H9 (cell line): Measurements from ENCODE around the gene CRELD2. TPM values are rescaled to one million over a fixed set of nuclear protein-coding genes. Genes with fewer than 3 reads are reported as not detected.

Experiments
- DNase-seq: peaks from one replicate; pipeline ENCODE4 v3.0.0-alpha.2; 2017
- H2AFZ ChIP-seq: one replicate; pipeline ENCODE4 v1.6.1; 2013; ENCODE audit warnings: mild to moderate bottlenecking, low read length, control low read depth, moderate library complexity
- H2AK5ac ChIP-seq: 2 replicates; pipeline ENCODE4 v1.6.1; 2013; ENCODE audit warnings: low read length, control low read depth, mixed read lengths; ENCODE audit not compliant: insufficient read length
- H2BK120ac ChIP-seq: one replicate; pipeline ENCODE4 v1.6.1; 2013; ENCODE audit warnings: low read depth, mild to moderate bottlenecking, low read length, control low read depth, inconsistent platforms; ENCODE audit not compliant: poor library complexity, severe bottlenecking
- H2BK12ac ChIP-seq: 2 replicates; pipeline ENCODE4 v1.6.1; 2013; ENCODE audit warnings: low read length, control low read depth, mixed read lengths, low read depth; ENCODE audit not compliant: insufficient read length
- H2BK15ac ChIP-seq: 2 replicates; pipeline ENCODE4 v1.6.1; 2013; ENCODE audit warnings: low read depth, low read length, control low read depth
- H2BK20ac ChIP-seq: one replicate; pipeline ENCODE4 v1.6.1; 2013; ENCODE audit warnings: low read depth, mild to moderate bottlenecking, low read length, control low read depth, inconsistent platforms; ENCODE audit not compliant: poor library complexity, severe bottlenecking
- H2BK5ac ChIP-seq: 2 replicates; pipeline ENCODE4 v1.6.1; 2013; ENCODE audit warnings: low read length, control low read depth, mixed read lengths; ENCODE audit not compliant: insufficient read length
- H3K14ac ChIP-seq: 2 replicates; pipeline ENCODE4 v1.6.1; 2013; ENCODE audit warnings: low read length, control low read depth; ENCODE audit not compliant: insufficient read depth
- H3K18ac ChIP-seq: 2 replicates; pipeline ENCODE4 v1.6.1; 2013; ENCODE audit warnings: low read depth, mild to moderate bottlenecking, mixed read lengths, low read length, control low read depth; ENCODE audit not compliant: insufficient read length
- H3K23ac ChIP-seq: 2 replicates; pipeline ENCODE4 v1.6.1; 2013; ENCODE audit warnings: low read length, control low read depth, mixed read lengths, low read depth; ENCODE audit not compliant: insufficient read length
- H3K23me2 ChIP-seq: 2 replicates; pipeline ENCODE4 v1.6.1; 2013; ENCODE audit warnings: low read depth, mild to moderate bottlenecking, mixed read lengths, low read length, control low read depth; ENCODE audit not compliant: insufficient read length, poor library complexity, severe bottlenecking
- H3K27ac ChIP-seq: 2 replicates; pipeline ENCODE4 v1.5.1; 2013; ENCODE audit warnings: low read length, control low read depth, mixed read lengths, low read depth; ENCODE audit not compliant: insufficient read length
- H3K27me3 ChIP-seq: 2 replicates; pipeline ENCODE4 v1.6.1; 2013; ENCODE audit warnings: low read length, control low read depth, inconsistent platforms; ENCODE audit not compliant: insufficient read depth
- H3K4ac ChIP-seq: 2 replicates; pipeline ENCODE4 v1.6.1; 2013; ENCODE audit warnings: low read depth, mild to moderate bottlenecking, control low read depth, inconsistent platforms, low read length, moderate library complexity
- H3K4me1 ChIP-seq: 2 replicates; pipeline ENCODE4 v1.6.1; 2013; ENCODE audit warnings: low read length, control low read depth, inconsistent platforms; ENCODE audit not compliant: insufficient read depth
- H3K4me2 ChIP-seq: 2 replicates; pipeline ENCODE4 v1.6.1; 2013; ENCODE audit warnings: low read length, control low read depth, mixed read lengths; ENCODE audit not compliant: insufficient read length, insufficient read depth
- H3K56ac ChIP-seq: 2 replicates; pipeline ENCODE4 v1.6.1; 2013; ENCODE audit warnings: low read depth, mild to moderate bottlenecking, mixed read lengths, low read length, control low read depth; ENCODE audit not compliant: insufficient read length
- H3K79me1 ChIP-seq: 2 replicates; pipeline ENCODE4 v1.6.1; 2013; ENCODE audit warnings: low read depth, mild to moderate bottlenecking, moderate library complexity, low read length, control low read depth, inconsistent platforms; ENCODE audit not compliant: insufficient read depth, poor library complexity, severe bottlenecking
- H3K79me2 ChIP-seq: 2 replicates; pipeline ENCODE4 v1.6.1; 2013; ENCODE audit warnings: low read length, control low read depth, inconsistent platforms; ENCODE audit not compliant: insufficient read depth
- H3K9ac ChIP-seq: 2 replicates; pipeline ENCODE4 v1.6.1; 2013; ENCODE audit warnings: low read length, control low read depth, mixed read lengths; ENCODE audit not compliant: insufficient read length; ENCODE audit errors: extremely low read depth
- H3K9me3 ChIP-seq: one replicate; pipeline ENCODE4 v1.6.1; 2013; ENCODE audit warnings: low read depth, low read length, inconsistent platforms; ENCODE audit not compliant: control insufficient read depth
- H3T11ph ChIP-seq: one replicate; pipeline ENCODE4 v1.6.1; 2013; ENCODE audit warnings: mild to moderate bottlenecking, low read length, control low read depth, inconsistent platforms
- H4K20me1 ChIP-seq: one replicate; pipeline ENCODE4 v1.6.1; 2013; ENCODE audit not compliant: control insufficient read depth, insufficient read length, insufficient read depth
- H4K5ac ChIP-seq: 2 replicates; pipeline ENCODE4 v1.6.1; 2013; ENCODE audit warnings: low read depth, mild to moderate bottlenecking, mixed read lengths, low read length, control low read depth; ENCODE audit not compliant: insufficient read length
- H4K8ac ChIP-seq: replicated peaks from 2 replicates; pipeline ENCODE4 v1.6.1; 2013; ENCODE audit warnings: low read length, control low read depth, mixed read lengths, low read depth; ENCODE audit not compliant: insufficient read length
- H4K91ac ChIP-seq: 2 replicates; pipeline ENCODE4 v1.6.1; 2013; ENCODE audit warnings: low read depth, mild to moderate bottlenecking, moderate library complexity, mixed read lengths, low read length, control low read depth; ENCODE audit not compliant: insufficient read length
- H3K27ac Mint-ChIP-seq, 3 experiments: 2 replicates in 2 of 3; 3 replicates in 1 of 3; pipeline ENCODE4 v1.8.0; 2020 to 2021; ENCODE audit warnings: mixed read lengths in 3 of 3, mild to moderate bottlenecking in 1 of 3, moderate library complexity in 1 of 3
- H3K27me3 Mint-ChIP-seq: 2 replicates; pipeline ENCODE4 v1.8.0; 2021; ENCODE audit warnings: low read depth, mild to moderate bottlenecking, moderate library complexity, mixed read lengths
- H3K36me3 Mint-ChIP-seq, 3 experiments: 2 replicates in 2 of 3; 3 replicates in 1 of 3; pipeline ENCODE4 v1.8.0; 2020 to 2021; ENCODE audit warnings: low read depth in 3 of 3, mixed read lengths in 3 of 3; ENCODE audit not compliant: insufficient read depth in 1 of 3
- H3K4me1 Mint-ChIP-seq, 2 experiments: 2 replicates each; pipeline ENCODE4 v1.8.0; 2020; ENCODE audit warnings: mixed read lengths in 2 of 2
- H3K4me3 Mint-ChIP-seq, 2 experiments: 2 replicates in 1 of 2; 3 replicates in 1 of 2; pipeline ENCODE4 v1.8.0; 2020 to 2021; ENCODE audit warnings: mild to moderate bottlenecking in 2 of 2, mixed read lengths in 2 of 2, moderate library complexity in 1 of 2
- H3K9me3 Mint-ChIP-seq, 2 experiments: 2 replicates in 1 of 2; 3 replicates in 1 of 2; pipeline ENCODE4 v1.8.0; 2020; ENCODE audit warnings: mild to moderate bottlenecking in 2 of 2, mixed read lengths in 2 of 2, moderate library complexity in 1 of 2
- CTCF ChIP-seq: fragments of 200-600 bp; sonication (generic); conservative IDR thresholded peaks from 3 replicates; pipeline ENCODE4 v1.8.0; 2021; ENCODE audit warnings: antibody characterized with exemption, mild to moderate bottlenecking
- WGBS: extraction: QIAGEN DNeasy Blood & Tissue Kit; methylation state at CpG from one replicate; pipeline ENCODE4 v1.1.7; 2013; ENCODE audit warnings: missing lambda C conversion rate, low lambda C conversion rate, mixed read lengths; ENCODE audit not compliant: insufficient read length; ENCODE audit errors: extremely low coverage; 5-methylcytosine and 5-hydroxymethylcytosine counted together
- total RNA-seq: library from RNA; stranded (reverse); gene quantifications from 2 replicates; pipeline ENCODE4 v1.2.1, GENCODE V29; 2021

CRELD2 gene
- total RNA-seq, 1 experiment from 2014 or later = 34.7 TPM

GRCh38 chr22:49954354-49954753, 35.9 kb downstream of the CRELD2 start:
- H3K18ac ChIP-seq = no peak overlapping the region
- H3K4me2 ChIP-seq = no peak overlapping the region
- no peak overlapping the region for H3K27ac ChIP-seq
- no peak overlapping the region for H2AK5ac ChIP-seq
- H3K27ac Mint-ChIP-seq = no peak overlapping the region
- H4K20me1 ChIP-seq = no peaks in the 10 kb centered on the region
- no peaks in the 10 kb centered on the region for H3K9me3 ChIP-seq
- H3K4me1 Mint-ChIP-seq = peaks cover 0 to 16% of the 10 kb centered on the region in 2 experiments; a peak in 3 of 4 replicates
- no peak overlapping the region for H3K14ac ChIP-seq
- H3K4me3 Mint-ChIP-seq = no peak overlapping the region
- no peak overlapping the region for H3K9ac ChIP-seq
- no peak overlapping the region for H2BK5ac ChIP-seq
- H3K56ac ChIP-seq = no peak overlapping the region
- H4K5ac ChIP-seq = no peak overlapping the region
- H4K8ac ChIP-seq = no peak overlapping the region
- no peak overlapping the region for H2BK15ac ChIP-seq
- no peaks in the 10 kb centered on the region for H3K79me2 ChIP-seq
- H3K27me3 Mint-ChIP-seq = peaks cover 4% of the 10 kb centered on the region
- TF ChIP-seq CTCF = no peak
- H3K23ac ChIP-seq = no peak overlapping the region
- no peaks in the 10 kb centered on the region for H3K23me2 ChIP-seq
- H3K9me3 Mint-ChIP-seq = no peaks in the 10 kb centered on the region
- no CpG with 5 or more reads among the region's 8 CpGs for WGBS
- H4K91ac ChIP-seq = no peak overlapping the region
- H3K36me3 Mint-ChIP-seq = no peaks in the 10 kb centered on the region; a peak in 1 of 7 replicates
- H3K79me1 ChIP-seq = no peaks in the 10 kb centered on the region
- no peak for DNase-seq
- H2BK20ac ChIP-seq = no peak overlapping the region
- H2BK12ac ChIP-seq = no peak overlapping the region
- no peak overlapping the region for H2BK120ac ChIP-seq
- no peaks in the 10 kb centered on the region for H3K27me3 ChIP-seq
- no peak overlapping the region for H2AFZ ChIP-seq
- no peaks in the 10 kb centered on the region for H3K4me1 ChIP-seq
- no peak overlapping the region for H3T11ph ChIP-seq
- no peak overlapping the region for H3K4ac ChIP-seq
